ENCODE results near the gene SHISA4.

DNA sequence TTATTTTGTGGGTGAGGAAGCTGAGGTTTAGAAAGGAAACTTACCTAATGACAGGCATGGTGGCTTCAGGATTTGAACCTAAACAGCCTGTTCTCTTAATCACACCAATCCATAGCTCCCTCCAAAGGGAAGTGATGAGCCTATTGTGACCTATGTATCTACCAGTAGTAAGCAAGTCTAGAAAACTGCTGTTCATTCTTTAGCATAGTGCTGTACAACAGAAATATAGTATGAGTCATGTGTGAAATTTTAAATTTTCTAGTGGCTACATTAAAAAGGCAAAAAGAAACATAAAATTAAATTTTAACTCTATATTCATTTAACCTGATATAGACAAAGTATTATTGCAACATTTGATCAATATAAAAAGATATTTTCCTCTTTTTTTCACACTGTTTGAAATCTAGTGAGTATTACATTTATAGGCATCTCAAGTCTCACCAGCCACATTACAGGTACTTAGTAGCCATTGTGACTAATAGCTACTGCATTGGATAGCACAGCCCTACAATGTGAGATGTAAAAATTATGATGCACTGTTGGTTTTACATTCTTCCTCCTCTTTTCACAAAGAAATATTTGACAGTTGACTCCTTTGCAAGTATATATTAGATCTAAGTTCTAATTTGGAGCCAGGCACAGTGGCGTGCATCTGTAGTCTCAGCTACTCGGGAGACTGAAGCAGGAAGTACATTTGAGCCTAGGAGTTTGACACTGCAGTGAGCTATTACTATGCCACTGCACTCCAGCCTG is 43.2 kb upstream of the SHISA4 start:
- TF ChIP-seq POLR2A (IDR thresholded peaks at IDR 0.05; ENCODE audit: low read length) = no peak
- TF ChIP-seq GATA1 (IDR thresholded peaks at IDR 0.05; ENCODE audit: low read depth, low read length) = no peak
